NCI-H1694 treated with DMSO at 0.1 percent for 48 hours (cell line): ENCODE data around the gene CUL4A.

Experiments used
- DNase-seq: peaks from one replicate; lab custom pipeline; 2025; lab: John Stamatoyannopoulos, UW

The CUL4A gene

DNA sequence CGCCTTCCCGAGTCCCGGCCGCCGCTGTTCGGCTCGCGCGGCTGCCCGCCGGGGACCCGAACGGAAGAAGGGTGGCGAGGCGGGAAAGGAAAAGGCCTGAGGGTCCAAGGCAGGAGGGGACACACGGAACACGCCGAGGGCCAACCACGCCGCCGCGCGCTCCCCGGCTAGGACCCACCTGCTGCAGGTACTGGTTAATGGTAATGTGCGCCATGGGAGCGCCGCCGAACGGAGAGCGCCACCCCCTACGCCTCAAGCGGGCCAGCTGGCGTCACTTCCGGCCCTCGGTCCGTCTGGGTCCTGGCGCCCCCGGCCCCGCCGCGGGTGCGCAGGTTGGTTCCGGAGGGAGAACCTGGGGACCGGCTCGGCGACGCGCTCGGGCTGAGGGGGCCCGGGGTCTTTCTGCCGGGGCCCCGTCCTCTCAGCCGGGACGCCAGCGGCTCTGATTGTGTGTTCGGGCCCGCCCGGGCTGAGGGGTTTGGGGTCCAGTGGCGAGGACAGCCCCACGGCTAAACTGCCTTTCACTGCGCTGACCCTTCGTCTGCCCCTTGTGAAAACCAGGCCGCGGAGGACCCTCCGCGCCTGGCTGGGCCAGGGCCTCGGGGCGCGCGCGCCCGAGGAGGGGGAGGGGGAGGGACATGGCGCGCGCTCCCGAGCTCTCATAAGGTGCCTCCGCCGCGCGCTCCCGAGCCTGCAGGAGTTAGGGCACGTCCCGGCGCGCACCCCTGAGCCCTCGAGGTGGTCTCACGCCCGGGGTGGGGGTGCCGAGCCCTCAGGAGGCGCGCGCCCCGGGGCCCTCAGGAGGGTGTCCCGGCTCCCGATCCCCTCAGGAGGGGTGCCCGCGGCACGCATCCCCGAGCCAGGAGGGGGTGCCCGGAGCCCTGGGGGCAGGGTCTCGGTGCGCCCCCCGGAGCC is 735 bp upstream of the CUL4A start, which contains the start of gene PCID2:
Gene PCID2 (minus strand): TSS at position 249 of the 915 bp plus-strand sequence. CDS start 35 bp downstream, at position 214.
- DNase-seq: peak; percentile 79

GRCh38 chr13:113209759-113210421 is 477 bp downstream of the CUL4A start:
- DNase-seq: no peak

DNA sequence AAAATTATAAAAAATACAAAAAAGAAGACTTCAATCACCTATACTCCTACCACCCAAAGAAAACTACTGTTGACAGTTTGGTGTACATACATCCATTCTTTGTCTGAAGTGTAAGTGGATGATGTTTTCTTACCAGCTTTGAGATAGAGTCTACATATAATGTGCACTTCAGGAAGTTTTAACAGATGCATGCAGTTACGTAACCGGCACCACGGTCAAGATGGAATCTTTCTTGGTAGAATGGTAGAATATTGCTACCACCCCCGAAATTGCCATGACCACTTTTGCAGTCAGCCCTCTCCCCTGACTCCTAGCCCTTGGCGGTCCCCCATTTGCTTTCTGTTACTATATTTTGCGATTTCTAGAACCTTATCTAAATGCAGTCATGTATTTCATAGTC is 1.4 kb downstream of the CUL4A start:
- DNase-seq: no peak

DNA sequence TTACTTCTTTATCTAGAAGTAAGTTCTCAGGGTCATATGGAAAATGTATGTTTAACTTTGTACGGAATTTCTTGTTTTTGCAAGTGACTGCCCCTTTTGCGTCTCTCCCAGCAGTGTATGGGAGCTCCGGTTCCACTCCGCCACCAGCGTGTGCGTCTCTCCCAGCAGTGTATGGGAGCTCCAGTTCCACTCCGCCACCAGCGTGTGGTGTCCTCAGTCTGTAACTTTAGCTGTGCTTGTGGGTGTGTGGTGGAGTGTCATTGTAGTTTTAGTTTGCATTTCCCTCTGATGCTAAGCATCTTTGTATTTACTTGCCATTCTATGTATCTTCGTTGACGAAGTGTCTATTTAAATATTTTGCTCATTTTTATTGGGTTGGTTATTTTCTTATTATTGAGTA is 2.4 kb downstream of the CUL4A start:
- no peak for DNase-seq

GRCh38 chr13:113216254-113217048 is 7.0 kb downstream of the CUL4A start:
- no peak for DNase-seq

GRCh38 chr13:113218586-113218985 is 9.2 kb downstream of the CUL4A start:
- DNase-seq: no peak

- no peak for DNase-seq
Measured at GRCh38 chr13:113219256-113219940, 10.0 kb downstream of the CUL4A start.

DNA sequence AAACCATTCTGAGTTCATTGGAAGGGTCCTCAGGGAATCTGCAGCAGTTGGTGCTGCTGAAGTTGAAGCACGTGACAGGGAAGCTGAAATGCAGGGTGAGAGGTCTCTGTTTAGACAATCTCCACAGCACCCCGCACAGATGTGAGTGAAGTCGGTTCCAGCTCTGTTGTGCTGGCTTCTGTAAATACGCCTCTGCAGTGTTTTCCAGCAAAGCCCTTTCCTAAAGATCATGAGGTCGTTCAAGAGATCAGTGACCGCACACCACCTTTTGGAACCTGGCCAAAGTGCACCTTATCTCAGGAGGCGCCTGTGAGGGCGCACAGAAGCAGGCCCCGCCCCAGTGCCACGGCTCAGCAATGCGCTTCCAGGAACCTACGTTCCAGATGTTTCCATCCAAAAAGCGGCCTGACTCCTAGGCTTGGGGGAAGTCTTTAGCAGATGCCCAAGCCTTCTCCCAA is 10.8 kb downstream of the CUL4A start:
- no peak for DNase-seq

DNA sequence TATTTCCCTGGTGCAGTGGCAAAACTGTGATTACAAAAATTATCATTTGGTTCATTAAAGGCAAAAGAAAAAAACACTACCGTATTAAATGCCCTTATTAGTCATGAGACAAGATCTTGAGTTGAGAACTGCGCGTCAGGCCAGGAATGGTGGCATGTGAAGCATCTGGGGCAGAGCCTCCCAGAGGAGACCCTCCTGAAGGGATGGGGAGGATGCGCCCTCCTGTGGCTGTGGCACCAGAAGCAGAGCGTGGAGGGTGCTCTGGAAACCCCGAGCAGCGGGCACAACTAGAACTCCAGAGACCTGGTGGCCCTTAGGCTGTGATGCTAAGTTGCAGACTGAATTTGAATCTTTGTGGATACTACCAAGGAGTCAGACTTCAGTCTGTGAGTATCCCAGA is 11.5 kb downstream of the CUL4A start:
- DNase-seq: no peak

- no peak for DNase-seq
Measured at GRCh38 chr13:113223070-113223469, 13.7 kb downstream of the CUL4A start.

DNA sequence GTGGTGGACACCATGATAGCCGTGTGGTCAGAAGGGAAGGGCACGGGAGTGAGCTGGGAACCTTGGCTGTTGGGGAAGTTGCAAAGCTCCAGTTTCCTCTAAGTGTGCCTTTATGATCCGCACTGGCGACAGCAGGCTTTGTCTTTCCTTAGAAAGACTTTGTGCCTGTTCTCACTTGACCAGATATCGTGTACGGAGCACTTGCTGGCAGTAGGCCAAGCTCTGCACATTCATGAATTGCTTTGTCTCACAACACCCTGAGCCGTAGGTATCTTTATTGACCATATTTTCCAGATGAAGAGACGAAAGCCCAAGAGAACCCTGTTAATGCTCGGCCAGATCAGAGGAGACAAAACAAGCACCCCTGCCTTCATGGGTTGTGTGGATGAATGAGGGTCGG is 15.1 kb downstream of the CUL4A start:
- DNase-seq: no peak

DNA sequence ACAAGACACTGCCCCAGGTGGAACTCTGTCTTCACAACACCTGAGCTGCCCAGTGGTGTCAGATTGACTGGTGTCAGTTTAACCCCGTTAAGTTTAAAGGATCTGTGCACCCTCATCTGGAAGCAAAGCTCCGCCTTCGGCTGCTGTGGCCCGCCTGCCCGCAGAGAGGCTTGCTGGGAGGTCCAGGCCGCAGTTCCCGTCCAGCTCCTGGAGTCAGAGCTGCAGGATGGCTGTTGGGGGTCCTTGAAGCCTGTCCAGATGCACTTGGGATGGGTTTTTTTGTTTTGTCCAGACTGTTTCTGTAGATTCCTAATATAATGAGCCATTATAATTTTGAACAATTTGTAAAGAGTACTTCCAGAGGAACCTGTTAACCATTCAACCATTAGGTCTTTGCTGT is 16.1 kb downstream of the CUL4A start:
- no peak for DNase-seq

- no peak for DNase-seq
Measured at GRCh38 chr13:113226873-113227450, 17.5 kb downstream of the CUL4A start.

GRCh38 chr13:113229161-113229560 is 19.7 kb downstream of the CUL4A start:
- no peak for DNase-seq

GRCh38 chr13:113229791-113230190 is 20.4 kb downstream of the CUL4A start:
- no peak for DNase-seq

DNA sequence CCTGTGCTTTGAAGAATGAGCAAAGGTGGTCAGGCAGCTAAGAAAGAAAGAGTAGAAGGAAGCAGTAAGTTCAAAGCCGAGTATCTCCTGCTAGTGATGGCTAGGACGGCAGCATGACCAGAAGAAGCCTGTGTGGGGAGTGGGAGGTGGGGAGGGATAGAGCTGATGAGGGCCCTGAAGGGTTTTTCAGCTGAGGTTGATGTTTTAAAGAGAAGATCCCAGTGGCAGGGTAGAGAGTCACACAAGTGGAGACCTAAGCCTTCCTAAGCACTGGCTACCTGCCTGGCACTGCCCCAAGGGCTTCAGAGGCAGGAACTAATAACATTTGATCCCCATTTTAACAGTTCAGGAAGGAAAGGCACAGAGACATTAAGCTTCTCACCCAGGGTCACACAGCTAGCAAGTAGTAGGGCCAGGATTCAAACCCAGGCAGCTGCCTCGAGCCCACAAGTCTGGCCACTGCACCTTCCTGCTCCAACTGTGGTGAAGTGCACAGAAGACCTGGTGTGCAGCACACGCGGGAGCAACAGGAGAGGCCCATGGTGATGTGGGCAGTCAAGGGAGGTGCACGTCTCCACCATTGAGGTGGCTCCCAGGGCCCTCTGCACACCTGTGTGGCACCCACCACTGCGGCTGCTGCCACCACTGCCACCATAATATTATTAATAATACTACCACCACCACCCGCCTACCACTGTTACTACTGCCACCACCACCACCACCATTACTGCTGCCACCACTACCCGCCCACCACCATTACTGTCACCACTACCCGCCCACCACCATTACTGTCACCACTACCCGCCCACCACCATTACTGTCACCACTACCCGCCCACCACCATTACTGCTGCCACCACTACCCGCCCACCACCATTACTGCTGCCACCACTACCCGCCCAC is 22.1 kb downstream of the CUL4A start:
- DNase-seq: no peak

DNA sequence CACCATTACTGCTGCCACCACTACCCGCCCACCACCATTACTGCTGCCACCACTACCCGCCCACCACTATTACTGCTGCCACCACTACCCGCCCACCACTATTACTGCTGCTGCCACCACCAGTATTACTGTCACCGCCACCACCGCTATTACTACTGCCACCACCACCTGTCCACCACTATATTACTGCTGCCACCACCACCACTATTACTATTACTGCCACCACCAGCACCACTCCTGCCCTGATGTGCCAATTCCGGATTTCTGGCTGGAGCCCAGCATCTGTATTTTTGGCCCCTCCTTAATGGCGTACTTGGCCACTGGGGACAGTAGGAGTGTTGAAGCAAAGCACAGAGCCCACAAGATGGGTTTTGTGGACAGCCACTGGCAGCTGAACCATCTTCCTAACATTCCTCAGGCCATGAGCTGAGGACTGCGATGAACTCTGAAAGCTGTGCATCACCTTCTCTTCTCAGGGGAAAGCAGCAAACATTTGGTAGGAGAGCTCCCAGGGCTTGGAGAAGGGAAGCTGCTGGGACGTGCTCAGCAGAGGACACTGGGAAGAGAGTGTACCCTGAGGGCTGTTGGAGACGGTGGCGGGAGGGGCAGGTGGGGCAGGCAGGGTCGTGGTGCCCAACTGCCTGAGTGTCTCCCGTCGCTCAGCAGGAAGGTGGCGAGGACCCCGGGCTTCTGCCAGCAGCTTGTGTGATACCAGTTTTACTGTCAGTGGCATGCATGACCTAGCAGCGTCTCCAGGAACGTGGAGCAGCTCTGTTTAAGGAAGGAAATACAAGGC is 23.0 kb downstream of the CUL4A start:
- DNase-seq: no peak

- DNase-seq: no peak
Measured at GRCh38 chr13:113233101-113233500, 23.7 kb downstream of the CUL4A start.

- no peak for DNase-seq
Measured at GRCh38 chr13:113238536-113238935, 29.1 kb downstream of the CUL4A start.
